HepG2 (cell line): ENCODE measurements around the gene SGF29. TPM values are rescaled to one million over a fixed set of nuclear protein-coding genes. Genes with fewer than 3 reads are reported as not detected.

Source experiments
- ELF3 ChIP-seq: IDR thresholded peaks from 2 replicates; pipeline ENCODE4 v1.6.1; 2016; ENCODE audit warnings: missing genetic modification reagents, missing compliant biosample characterization
- HNF1A ChIP-seq, 2 experiments: sonication (generic) in 1 of 2; formaldehyde crosslinking in 1 of 2; IDR thresholded peaks; 2 replicates each; pipeline versions ENCODE4 v1.4.0 to v1.6.1; 2016 to 2020; ENCODE audit warnings: borderline replicate concordance in 1 of 2, low read depth in 1 of 2, mild to moderate bottlenecking in 1 of 2, missing genetic modification reagents in 1 of 2
- IRF9 ChIP-seq: sonication (generic); formaldehyde crosslinking; IDR thresholded peaks from 2 replicates; pipeline ENCODE4 v1.8.0; 2022; ENCODE audit warnings: missing genetic modification reagents, mild to moderate bottlenecking, borderline replicate concordance
- MYNN ChIP-seq: sonication (generic); formaldehyde crosslinking; IDR thresholded peaks from 2 replicates; pipeline ENCODE4 v1.4.0; 2020; ENCODE audit warnings: mild to moderate bottlenecking, low read depth, missing genetic modification reagents
- NFRKB ChIP-seq: fragments of 450-650 bp; IDR thresholded peaks from 2 replicates; pipeline ENCODE4 v1.6.1; 2017
- PAX8 ChIP-seq: sonication (generic); formaldehyde crosslinking; IDR thresholded peaks from 2 replicates; pipeline ENCODE4 v1.8.0; 2022; ENCODE audit warnings: mild to moderate bottlenecking, missing genetic modification reagents, borderline replicate concordance
- PRDM15 ChIP-seq: sonication (generic); formaldehyde crosslinking; IDR thresholded peaks from 2 replicates; pipeline ENCODE4 v1.4.0; 2020; ENCODE audit warnings: missing genetic modification reagents
- RARA ChIP-seq: IDR thresholded peaks from 2 replicates; pipeline ENCODE4 v1.6.1; 2016; ENCODE audit warnings: missing genetic modification reagents, missing compliant biosample characterization
- RCOR2 ChIP-seq: IDR thresholded peaks from 2 replicates; pipeline ENCODE4 v1.6.1; 2016; ENCODE audit warnings: missing biosample characterization, missing genetic modification reagents
- REPIN1 ChIP-seq: sonication (generic); formaldehyde crosslinking; IDR thresholded peaks from 2 replicates; pipeline ENCODE4 v1.8.0; 2022; ENCODE audit warnings: missing genetic modification reagents, low read depth, mild to moderate bottlenecking, borderline replicate concordance
- ZNF17 ChIP-seq: sonication (generic); formaldehyde crosslinking; IDR thresholded peaks from 2 replicates; pipeline ENCODE4 v1.5.0; 2020; ENCODE audit warnings: mild to moderate bottlenecking, missing genetic modification reagents
- ZNF282 ChIP-seq: fragments of 450-650 bp; IDR thresholded peaks from 2 replicates; pipeline ENCODE4 v1.6.1; 2018; ENCODE audit not compliant: partially characterized antibody
- ZNF33B ChIP-seq: sonication (generic); formaldehyde crosslinking; IDR thresholded peaks from 2 replicates; pipeline ENCODE4 v1.5.1; 2020; ENCODE audit warnings: mild to moderate bottlenecking, missing genetic modification reagents
- ZNF619 ChIP-seq: sonication (generic); formaldehyde crosslinking; IDR thresholded peaks from 2 replicates; pipeline ENCODE4 v1.4.0; 2020; ENCODE audit warnings: mild to moderate bottlenecking, missing genetic modification reagents
- ZNF704 ChIP-seq: sonication (generic); formaldehyde crosslinking; IDR thresholded peaks from 2 replicates; pipeline ENCODE4 v1.8.1; 2023; ENCODE audit warnings: mild to moderate bottlenecking, inconsistent platforms, moderate library complexity, missing genetic modification reagents, borderline replicate concordance
- ZSCAN30 ChIP-seq: sonication (generic); formaldehyde crosslinking; IDR thresholded peaks from 2 replicates; pipeline ENCODE4 v1.5.0; 2020; ENCODE audit warnings: mild to moderate bottlenecking, missing genetic modification reagents
- polyA plus RNA-seq, 8 experiments: library from polyadenylated mRNA; depleted of rRNA in 3 of 8; stranded (reverse) in 7 of 8; unstranded in 1 of 8; fragments of >200 nt; fragmentation: Illumina TruSeq in 4 of 8; extraction: Trizol in 4 of 8; gene quantifications; 2 replicates each; pipeline versions ENCODE4 v1.2.1 to v1.2.3, GENCODE V29; 2011 to 2016; ENCODE audit warnings: low read depth in 4 of 8, missing spikeins in 1 of 8, mixed read lengths in 1 of 8; ENCODE audit not compliant: insufficient read depth in 1 of 8
- total RNA-seq, 5 experiments: library from RNA; depleted of rRNA; stranded (reverse); fragments of >200 nt; fragmentation: Illumina TruSeq; extraction: Trizol; gene quantifications; 2 replicates each; pipeline ENCODE4 v1.2.3, GENCODE V29; 2016; ENCODE audit warnings: low read depth in 1 of 5

Gene SGF29
- total and polyA plus RNA-seq, 2 of the 13 experiments (the other 11 are each of a cell fraction or from before 2014, with no cell fraction given): 5.0 to 29.4 TPM

GRCh38 chr16:28511801-28512789 lies 41.6 kb upstream of the SGF29 start (continued):
- TF ChIP-seq PRDM15 (no peak), HNF1A (IDR thresholded peaks at IDR 0.05; ENCODE audit: low read depth) (no peak), HNF1A (CRISPR knock-in tag; IDR thresholded peaks at IDR 0.05; ENCODE audit: borderline replicate concordance) (no peak), ZNF282 (no peak), PAX8 (CRISPR knock-in tag) (no peak), NFRKB (no peak), ZSCAN30 (CRISPR knock-in tag) (no peak), MYNN (no peak), ZNF17 (CRISPR knock-in tag) (no peak), RARA (no peak), ZNF619 (0 out of 2 replicates have a peak, but pooled peaks have one; percentile 88), REPIN1 (no peak), RCOR2 (CRISPR knock-in tag) (0 out of 2 replicates have a peak, but pooled peaks have one; percentile 12), ZNF33B (CRISPR knock-in tag) (no peak), ZNF704 (CRISPR knock-in tag) (no peak), IRF9 (CRISPR knock-in tag) (no peak), ELF3 (CRISPR knock-in tag) (no peak)
